KMS-11 (cell line): ENCODE results near the gene ROS1.
"Not testable (repeated sequence)": the region's sequence is repeated elsewhere in the genome, so short reads cannot be mapped to it uniquely, and the experiment has no call there.

Source experiments
- H2AFZ ChIP-seq: fragments of 200-600 bp; sonication (generic); 2 replicates; pipeline ENCODE4 v1.6.1; 2016; ENCODE audit warnings: antibody characterized with exemption, mixed run types, low read depth
- H3K27ac ChIP-seq: fragments of 200-600 bp; sonication (generic); 2 replicates; pipeline ENCODE4 v1.6.1; 2016; ENCODE audit warnings: mild to moderate bottlenecking, mixed run types
- H3K27me3 ChIP-seq: fragments of 200-600 bp; sonication (generic); 2 replicates; pipeline ENCODE4 v1.6.1; 2017; ENCODE audit warnings: mild to moderate bottlenecking, low read depth, mixed run types, moderate library complexity; ENCODE audit not compliant: insufficient read depth
- H3K36me3 ChIP-seq: fragments of 200-600 bp; sonication (generic); 2 replicates; pipeline ENCODE4 v1.6.1; 2017; ENCODE audit warnings: mild to moderate bottlenecking, mixed run types; ENCODE audit not compliant: insufficient read depth
- H3K4me1 ChIP-seq: fragments of 200-600 bp; sonication (generic); 2 replicates; pipeline ENCODE4 v1.6.1; 2016; ENCODE audit warnings: mild to moderate bottlenecking, low read depth, mixed run types; ENCODE audit not compliant: poor library complexity, severe bottlenecking
- H3K4me2 ChIP-seq: fragments of 200-600 bp; sonication (generic); 2 replicates; pipeline ENCODE4 v1.7.0; 2016; ENCODE audit warnings: mild to moderate bottlenecking, mixed run types
- H3K4me3 ChIP-seq: fragments of 200-600 bp; sonication (generic); IDR thresholded peaks from 2 replicates; pipeline ENCODE4 v1.6.1; 2017; ENCODE audit warnings: low read depth, low read length, mixed read lengths; ENCODE audit not compliant: insufficient read depth
- H3K79me2 ChIP-seq: fragments of 200-600 bp; sonication (generic); 2 replicates; pipeline ENCODE4 v1.6.1; 2016; ENCODE audit warnings: low read depth, mixed run types; ENCODE audit not compliant: insufficient read depth
- H3K9ac ChIP-seq: fragments of 200-600 bp; sonication (generic); 2 replicates; pipeline ENCODE4 v1.6.1; 2016; ENCODE audit warnings: mild to moderate bottlenecking, mixed run types
- H4K20me1 ChIP-seq: fragments of 200-600 bp; sonication (generic); 2 replicates; pipeline ENCODE4 v1.6.1; 2016; ENCODE audit warnings: mild to moderate bottlenecking, mixed run types; ENCODE audit not compliant: insufficient read depth
- CTCF ChIP-seq: fragments of 200-600 bp; sonication (generic); conservative IDR thresholded peaks from 2 replicates; pipeline ENCODE4 v1.6.1; 2017; ENCODE audit warnings: low read depth, mild to moderate bottlenecking, antibody characterized with exemption, low read length, moderate library complexity, mixed read lengths

ROS1 gene

GRCh38 chr6:117469356-117469755 lies 43.6 kb upstream of the ROS1 start:
- Histone ChIP-seq H3K79me2 (no peaks in the 10 kb centered on the region), H3K27me3 (no peaks in the 10 kb centered on the region), H2AFZ (no peak overlapping the region), H3K27ac (no peak overlapping the region), H3K4me2 (no peak overlapping the region), H3K9ac (no peak overlapping the region), H3K4me3 (no peak overlapping the region), H3K36me3 (no peaks in the 10 kb centered on the region), H3K4me1 (no peaks in the 10 kb centered on the region), H4K20me1 (no peaks in the 10 kb centered on the region)
- no peak for TF ChIP-seq CTCF

DNA sequence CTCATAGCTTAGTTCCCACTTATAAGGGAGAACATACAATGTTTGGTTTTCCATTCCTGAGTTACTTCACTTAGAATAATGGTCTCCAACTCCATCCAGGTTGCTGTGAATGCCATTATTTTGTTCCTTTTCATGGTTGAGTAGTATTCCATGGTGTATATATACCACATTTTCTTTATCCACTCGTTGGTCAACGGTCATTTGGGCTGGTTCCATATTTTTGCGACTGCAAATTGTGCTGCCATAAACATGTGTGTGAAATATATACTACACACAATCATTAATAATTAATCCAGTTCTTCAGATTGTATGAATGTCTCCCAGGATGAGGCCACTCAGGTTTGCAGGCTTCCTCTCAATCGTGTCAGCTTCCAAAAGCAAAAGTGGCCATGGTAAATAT lies 42.8 kb upstream of the ROS1 start:
- H3K27ac ChIP-seq, H3K4me3 ChIP-seq, H3K4me1 ChIP-seq, H3K4me2 ChIP-seq, H3K27me3 ChIP-seq, H3K79me2 ChIP-seq, H2AFZ ChIP-seq, H3K36me3 ChIP-seq, H4K20me1 ChIP-seq, H3K9ac ChIP-seq: not testable (repeated sequence)

DNA sequence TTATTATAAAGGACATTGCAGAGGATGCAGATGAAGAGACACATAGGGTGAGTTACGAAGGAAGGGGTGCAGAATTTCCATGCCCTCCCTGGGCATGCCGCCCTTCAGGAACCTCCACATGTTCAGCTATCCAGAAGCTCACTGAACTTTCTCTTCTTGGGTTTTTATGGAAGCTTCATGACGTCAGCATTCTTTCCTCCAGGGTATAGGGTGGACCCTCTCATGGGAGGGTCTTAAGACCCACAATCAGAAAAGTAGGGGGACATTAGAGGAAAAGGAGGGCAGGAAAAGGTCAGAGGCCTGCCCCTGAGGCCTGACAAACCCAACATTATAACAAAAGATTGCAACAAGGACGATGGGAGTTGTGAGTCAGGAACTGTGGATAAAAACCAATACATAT lies 42.1 kb upstream of the ROS1 start:
- H3K9ac ChIP-seq = no peak overlapping the region
- H4K20me1 ChIP-seq = no peaks in the 10 kb centered on the region
- H3K4me3 ChIP-seq = no peak overlapping the region
- H3K27ac ChIP-seq = no peak overlapping the region
- no peaks in the 10 kb centered on the region for H3K4me1 ChIP-seq
- H2AFZ ChIP-seq = no peak overlapping the region
- TF ChIP-seq CTCF = no peak
- H3K4me2 ChIP-seq = no peak overlapping the region
- H3K27me3 ChIP-seq = no peaks in the 10 kb centered on the region
- no peaks in the 10 kb centered on the region for H3K79me2 ChIP-seq
- H3K36me3 ChIP-seq = no peaks in the 10 kb centered on the region

- H3K4me2 ChIP-seq = no peak overlapping the region
- H3K4me3 ChIP-seq = no peak overlapping the region
- no peak overlapping the region for H3K9ac ChIP-seq
- H3K79me2 ChIP-seq = no peaks in the 10 kb centered on the region
- no peak overlapping the region for H2AFZ ChIP-seq
- no peaks in the 10 kb centered on the region for H4K20me1 ChIP-seq
- TF ChIP-seq CTCF = no peak
- H3K4me1 ChIP-seq = no peaks in the 10 kb centered on the region
- no peaks in the 10 kb centered on the region for H3K36me3 ChIP-seq
- no peaks in the 10 kb centered on the region for H3K27me3 ChIP-seq
- no peak overlapping the region for H3K27ac ChIP-seq
These were observed 39.9 kb upstream of the ROS1 start for GRCh38 chr6:117465691-117466090.

GRCh38 chr6:117464700-117465099 lies 39.0 kb upstream of the ROS1 start:
- Histone ChIP-seq H4K20me1 (no peaks in the 10 kb centered on the region), H3K4me2 (no peak overlapping the region), H3K36me3 (no peaks in the 10 kb centered on the region), H3K4me1 (no peaks in the 10 kb centered on the region), H3K27ac (no peak overlapping the region), H3K9ac (no peak overlapping the region), H3K27me3 (no peaks in the 10 kb centered on the region), H3K79me2 (no peaks in the 10 kb centered on the region), H3K4me3 (no peak overlapping the region), H2AFZ (no peak overlapping the region)
- TF ChIP-seq CTCF = no peak
